H1 (cell line): ENCODE measurements around the gene CCR9. TPM values are rescaled to one million over a fixed set of nuclear protein-coding genes. Genes with fewer than 3 reads are reported as not detected.

Source experiments
- ASH2L ChIP-seq: fragments of 200-600, 300-600 bp; sonication (generic); IDR thresholded peaks from one replicate; pipeline ENCODE4 v1.7.1; 2017; ENCODE audit warnings: low read length
- EP300 ChIP-seq, 2 experiments: IDR thresholded peaks; 1 replicate in 1 of 2; 2 replicates in 1 of 2; pipeline ENCODE4 v1.6.1; 2011 to 2012; ENCODE audit warnings: low read depth in 2 of 2, low read length in 2 of 2, mild to moderate bottlenecking in 2 of 2, borderline replicate concordance in 1 of 2, inconsistent platforms in 1 of 2, moderate library complexity in 1 of 2
- GABPA ChIP-seq: IDR thresholded peaks from 2 replicates; pipeline ENCODE4 v1.6.1; 2011; ENCODE audit warnings: mild to moderate bottlenecking, low read length, moderate library complexity, borderline replicate concordance; ENCODE audit not compliant: insufficient read depth
- RAD21 ChIP-seq, 2 experiments: IDR thresholded peaks in 1 of 2; conservative IDR thresholded peaks in 1 of 2; 2 replicates each; pipeline ENCODE4 v1.6.1; 2011; ENCODE audit warnings: low read depth in 2 of 2, low read length in 2 of 2, improper control_type of control experiment in 1 of 2, inconsistent platforms in 1 of 2, mild to moderate bottlenecking in 1 of 2, moderate library complexity in 1 of 2
- RXRA ChIP-seq: IDR thresholded peaks from 2 replicates; pipeline ENCODE4 v1.6.1; 2011; ENCODE audit warnings: low read depth, mild to moderate bottlenecking, low read length, moderate library complexity; ENCODE audit not compliant: insufficient read depth
- SP2 ChIP-seq: IDR thresholded peaks from 2 replicates; pipeline ENCODE4 v1.6.1; 2012; ENCODE audit warnings: mild to moderate bottlenecking, low read length, inconsistent platforms
- polyA plus RNA-seq, 7 experiments: library from polyadenylated mRNA; depleted of rRNA in 3 of 7; stranded (reverse) in 5 of 7; unstranded in 2 of 7; fragments of >200 nt in 5 of 7; fragments of 200-250 nt in 2 of 7; gene quantifications; 1 replicate in 5 of 7; 2 replicates in 1 of 7; 4 replicates in 1 of 7; pipeline versions ENCODE4 v1.2.1 to v1.2.3, GENCODE V29; 2011 to 2013; ENCODE audit warnings: missing spikeins in 2 of 7, mixed read lengths in 2 of 7
- total RNA-seq: library from RNA; stranded (reverse); fragmentation: NEBNext Ultra II Directional; extraction: Animal tissue kit (Norgen Biotek cat#: 25700); gene quantifications from 2 replicates; pipeline ENCODE4 v1.2.1, GENCODE V29; 2021

Gene CCR9
- total and polyA plus RNA-seq, 2 of the 8 experiments (the other 6 are each of a cell fraction or from before 2014, with no cell fraction given) = not detected

DNA sequence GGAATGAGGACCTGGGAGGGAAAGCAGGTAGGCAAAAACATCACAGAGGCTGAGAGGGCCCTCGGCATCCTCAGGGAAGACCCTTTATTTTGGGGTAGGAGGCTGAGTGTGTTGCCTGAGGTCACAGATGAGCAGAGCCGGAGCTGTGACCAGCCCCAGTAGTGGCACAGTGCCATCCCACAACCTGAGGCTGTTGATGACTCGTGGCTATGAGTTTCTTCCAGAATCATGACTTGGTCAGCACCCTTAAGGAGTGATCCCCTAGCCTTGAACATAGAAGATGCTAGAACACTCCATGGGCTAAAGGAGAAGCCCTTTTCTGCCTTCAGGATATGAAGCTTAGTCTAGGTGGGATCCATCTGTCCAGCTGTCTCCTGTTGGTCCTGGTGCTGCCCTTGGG is 37.4 kb downstream of the CCR9 start (continued):
- no peak for TF ChIP-seq GABPA
- TF ChIP-seq RAD21 (IDR thresholded peaks at IDR 0.05 in 1 of 2, conservative IDR thresholded peaks at IDR 0.05 in 1 of 2; ENCODE audit: low read depth in 2 of 2, low read length in 2 of 2) = no peak
- no peak for TF ChIP-seq ASH2L
- TF ChIP-seq EP300 (IDR thresholded peaks at IDR 0.05; ENCODE audit: borderline replicate concordance in 1 of 2, low read depth in 2 of 2, low read length in 2 of 2) = no peak
- TF ChIP-seq SP2 = no peak
- TF ChIP-seq RXRA = no peak
